Ascending aorta (tissue), 2 donors: Measurements from ENCODE around the gene AADAT. TPM values are rescaled to one million over a fixed set of nuclear protein-coding genes. Genes with fewer than 3 reads are reported as not detected.
"Not testable (repeated sequence)": the region's sequence is repeated elsewhere in the genome, so short reads cannot be mapped to it uniquely, and the experiment has no call there.

ENCODE experiments used
- DNase-seq, 2 donors: peaks; one replicate each; pipeline ENCODE4 v3.0.0-alpha.2; 2019; ENCODE audit warnings: low spot score in 2 of 2
- H3K27ac ChIP-seq, 2 donors: fragments of 200-600 bp; sonication (generic); one replicate each; pipeline ENCODE4 v1.5.1; 2016 to 2017; ENCODE audit warnings: mild to moderate bottlenecking in 1 of 2
- H3K27me3 ChIP-seq: fragments of 200-600 bp; sonication (generic); one replicate; pipeline ENCODE4 v1.5.1; 2017
- H3K36me3 ChIP-seq, 2 donors: fragments of 200-600 bp; sonication (generic); one replicate each; pipeline ENCODE4 v1.5.1; 2016
- H3K4me1 ChIP-seq, 2 donors: fragments of 200-600 bp; sonication (generic); one replicate each; pipeline ENCODE4 v1.5.1; 2016 to 2017; ENCODE audit warnings: mild to moderate bottlenecking in 1 of 2
- H3K4me3 ChIP-seq, 2 donors: fragments of 200-600 bp; sonication (generic); one replicate each; pipeline ENCODE4 v1.5.1; 2016 to 2017; ENCODE audit warnings: mild to moderate bottlenecking in 1 of 2
- H3K9me3 ChIP-seq, 2 donors: fragments of 200-600 bp; sonication (generic); one replicate each; pipeline ENCODE4 v1.5.1; 2016
- intact Hi-C: fragments of 100-400 bp; cut with DNase I; formaldehyde crosslinking; loops from one replicate; pipeline ENCODE4 v1.15.1; 2023
- total RNA-seq: library from RNA; depleted of rRNA; stranded (reverse); fragments of >200 nt; gene quantifications from one replicate; pipeline ENCODE4 v1.1.0, GENCODE V29; 2016
- TF ChIP-seq, protein P1 (sequence below), 3 experiments: fragments of 200-600 bp in 2 of 3; fragments of 450-650 bp in 1 of 3; sonication (generic) in 2 of 3; IDR thresholded peaks; one replicate each; pipeline ENCODE4 v1.5.1; 2016 to 2019; ENCODE audit warnings: antibody characterized with exemption in 3 of 3, mild to moderate bottlenecking in 1 of 3, moderate library complexity in 1 of 3

Gene AADAT
- total RNA-seq, 1 donor from 2014 or later, result 19.7 TPM

GRCh38 chr4:170049766-170050165 lies 40.0 kb downstream of the AADAT start:
- Histone ChIP-seq H3K4me1 (no peaks in the 10 kb centered on the region), H3K27ac (no peak overlapping the region), H3K27me3 (no peaks in the 10 kb centered on the region), H3K36me3 (no peaks in the 10 kb centered on the region), H3K9me3 (no peaks in the 10 kb centered on the region), H3K4me3 (no peak overlapping the region)
- no peak for DNase-seq
- intact Hi-C loops, result loop anchor here (2.0 kb wide), 1 partner anchor 239 kb away; no protein-coding TSS in a partner anchor
- TF ChIP-seq, protein P1, sequence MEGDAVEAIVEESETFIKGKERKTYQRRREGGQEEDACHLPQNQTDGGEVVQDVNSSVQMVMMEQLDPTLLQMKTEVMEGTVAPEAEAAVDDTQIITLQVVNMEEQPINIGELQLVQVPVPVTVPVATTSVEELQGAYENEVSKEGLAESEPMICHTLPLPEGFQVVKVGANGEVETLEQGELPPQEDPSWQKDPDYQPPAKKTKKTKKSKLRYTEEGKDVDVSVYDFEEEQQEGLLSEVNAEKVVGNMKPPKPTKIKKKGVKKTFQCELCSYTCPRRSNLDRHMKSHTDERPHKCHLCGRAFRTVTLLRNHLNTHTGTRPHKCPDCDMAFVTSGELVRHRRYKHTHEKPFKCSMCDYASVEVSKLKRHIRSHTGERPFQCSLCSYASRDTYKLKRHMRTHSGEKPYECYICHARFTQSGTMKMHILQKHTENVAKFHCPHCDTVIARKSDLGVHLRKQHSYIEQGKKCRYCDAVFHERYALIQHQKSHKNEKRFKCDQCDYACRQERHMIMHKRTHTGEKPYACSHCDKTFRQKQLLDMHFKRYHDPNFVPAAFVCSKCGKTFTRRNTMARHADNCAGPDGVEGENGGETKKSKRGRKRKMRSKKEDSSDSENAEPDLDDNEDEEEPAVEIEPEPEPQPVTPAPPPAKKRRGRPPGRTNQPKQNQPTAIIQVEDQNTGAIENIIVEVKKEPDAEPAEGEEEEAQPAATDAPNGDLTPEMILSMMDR (IDR thresholded peaks at IDR 0.05), result no peak

GRCh38 chr4:170047771-170048354 lies 41.9 kb downstream of the AADAT start:
- TF ChIP-seq, protein P1 (IDR thresholded peaks at IDR 0.05), result peak; percentile 65 to 74 (median 66)
- intact Hi-C loops, result loop anchor here (1.0 to 2.0 kb wide), 2 partner anchors 146 to 237 kb away; no protein-coding TSS in a partner anchor

DNA sequence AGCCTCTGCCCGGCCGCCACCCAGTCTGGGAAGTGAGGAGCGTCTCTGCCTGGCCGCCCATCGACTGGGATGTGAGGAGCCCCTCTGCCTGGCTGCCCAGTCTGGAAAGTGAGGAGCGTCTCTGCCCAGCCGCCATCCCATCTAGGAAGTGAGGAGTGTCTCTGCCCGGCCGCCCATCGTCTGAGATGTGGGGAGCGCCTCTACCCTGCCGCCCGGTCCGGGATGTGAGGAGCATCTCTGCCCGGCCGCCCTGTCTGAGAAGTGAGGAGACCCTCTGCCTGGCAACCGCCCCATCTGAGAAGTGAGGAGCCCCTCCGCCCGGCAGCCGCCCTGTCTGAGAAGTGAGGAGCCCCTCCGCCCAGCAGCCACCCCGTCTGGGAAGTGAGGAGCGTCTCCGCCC lies 43.6 kb downstream of the AADAT start:
- H3K4me3 ChIP-seq, DNase-seq, H3K4me1 ChIP-seq, H3K9me3 ChIP-seq, H3K27ac ChIP-seq, H3K36me3 ChIP-seq, intact Hi-C loops, H3K27me3 ChIP-seq: not testable (repeated sequence)

More at GRCh38 chr4:170047771-170048354, 41.9 kb downstream of the AADAT start:
- H3K27me3 ChIP-seq, result no peaks in the 10 kb centered on the region
- H3K27ac ChIP-seq, result no peak overlapping the region
- H3K36me3 ChIP-seq, result no peaks in the 10 kb centered on the region
- DNase-seq, result peak in 1 of 2 donors; percentile 68
- no peaks in the 10 kb centered on the region for H3K4me1 ChIP-seq
- no peaks in the 10 kb centered on the region for H3K9me3 ChIP-seq
- H3K4me3 ChIP-seq, result no peak overlapping the region

DNA sequence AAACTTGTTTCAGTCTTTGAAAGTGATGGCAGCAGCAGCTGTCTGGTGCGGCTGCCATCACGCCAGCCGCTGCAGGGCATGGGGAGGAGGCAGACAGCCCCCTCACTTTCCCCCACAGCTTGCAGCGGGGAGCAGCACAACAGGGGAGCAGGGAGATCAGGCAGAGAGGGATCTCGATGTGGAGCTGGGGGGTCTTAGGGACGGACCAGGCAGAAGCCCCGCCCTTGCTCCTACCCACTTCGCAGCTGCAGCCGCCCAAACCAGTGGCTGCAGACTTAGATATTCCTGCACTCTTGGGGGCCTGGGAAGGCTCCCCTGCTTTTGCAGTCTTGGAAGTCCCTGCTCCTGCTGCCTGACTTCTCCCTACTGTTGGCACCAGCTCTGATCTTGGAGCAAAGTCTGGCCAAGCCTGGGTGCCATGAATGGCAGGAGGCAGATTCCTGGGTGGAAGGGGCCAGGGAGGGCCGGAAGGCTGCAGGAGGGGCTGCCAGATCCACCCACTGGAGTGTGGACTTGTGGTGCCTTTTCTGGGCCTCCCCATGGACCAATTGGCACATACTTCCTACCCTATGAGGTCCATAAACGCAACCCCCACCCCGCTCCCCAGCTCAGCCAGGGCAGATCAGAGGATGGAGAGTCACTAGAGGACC lies 49.6 kb downstream of the AADAT start:
- Histone ChIP-seq H3K4me1 (no peaks in the 10 kb centered on the region), H3K4me3 (no peak overlapping the region), H3K27me3 (no peaks in the 10 kb centered on the region), H3K9me3 (no peaks in the 10 kb centered on the region), H3K27ac (no peak overlapping the region), H3K36me3 (no peaks in the 10 kb centered on the region)
- TF ChIP-seq, protein P1 (IDR thresholded peaks at IDR 0.05), result no peak
- intact Hi-C loops, result no loop called here
- no peak for DNase-seq

GRCh38 chr4:170038769-170039168 lies 51.0 kb downstream of the AADAT start:
- no peak for DNase-seq
- no peaks in the 10 kb centered on the region for H3K36me3 ChIP-seq
- no peaks in the 10 kb centered on the region for H3K9me3 ChIP-seq
- no peak overlapping the region for H3K4me3 ChIP-seq
- H3K27me3 ChIP-seq, result no peaks in the 10 kb centered on the region
- TF ChIP-seq, protein P1 (IDR thresholded peaks at IDR 0.05), result no peak
- intact Hi-C loops, result no loop called here
- H3K4me1 ChIP-seq, result no peaks in the 10 kb centered on the region
- no peak overlapping the region for H3K27ac ChIP-seq

DNA sequence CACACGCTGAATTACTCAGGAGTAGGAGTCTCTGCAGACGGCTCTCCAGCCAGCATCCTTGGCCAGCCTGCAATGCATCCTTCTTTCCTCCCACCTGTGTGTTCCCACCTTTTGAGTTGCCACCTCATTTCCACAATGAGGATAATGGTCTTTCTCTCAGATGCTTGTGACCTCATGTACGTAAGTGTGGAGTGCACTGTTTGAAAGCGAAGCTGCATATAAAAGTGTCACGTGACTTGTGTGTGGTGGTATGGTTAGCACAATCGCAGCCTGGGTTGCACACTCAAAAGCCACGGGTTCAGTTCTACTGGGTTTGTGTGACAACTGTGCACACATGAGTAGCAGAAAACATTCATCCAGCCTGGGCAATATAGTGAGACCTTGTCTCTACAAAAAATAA lies 51.5 kb downstream of the AADAT start:
- intact Hi-C loops, result no loop called here
- no peak overlapping the region for H3K27ac ChIP-seq
- H3K36me3 ChIP-seq, result no peaks in the 10 kb centered on the region
- no peaks in the 10 kb centered on the region for H3K9me3 ChIP-seq
- H3K27me3 ChIP-seq, result no peaks in the 10 kb centered on the region
- no peak for DNase-seq
- no peaks in the 10 kb centered on the region for H3K4me1 ChIP-seq
- TF ChIP-seq, protein P1 (IDR thresholded peaks at IDR 0.05), result no peak
- H3K4me3 ChIP-seq, result no peak overlapping the region
